ENCODE measurements around the gene MORF4L2.

- no peak for TF ChIP-seq TOX (CRISPR knock-in tag; IDR thresholded peaks at IDR 0.05; ENCODE audit: borderline replicate concordance)
- no peak for TF ChIP-seq CSDC2 (CRISPR knock-in tag; IDR thresholded peaks at IDR 0.05)
- TF ChIP-seq BACH2 (CRISPR knock-in tag; IDR thresholded peaks at IDR 0.05; ENCODE audit: borderline replicate concordance), result no peak
- no peak for TF ChIP-seq ZFP3 (CRISPR knock-in tag; IDR thresholded peaks at IDR 0.05)
Observed at GRCh38 chrX:103644125-103644524, 42.4 kb downstream of the MORF4L2 start.

All from SK-N-SH treated with all-trans-retinoic acid at 6 μM for 48 hours (cell line).